HG02938 (cell line): ENCODE results near the gene ID3.
"Not testable (repeated sequence)": the region's sequence is repeated elsewhere in the genome, so short reads cannot be mapped to it uniquely, and the experiment has no call there.

ENCODE experiments used
- ATAC-seq: cut with Tn5 transposase; IDR thresholded peaks from one replicate; pipeline ENCODE4 v1.9.1; 2021; ENCODE audit warnings: mild to moderate bottlenecking, moderate library complexity; ENCODE audit not compliant: unreplicated experiment

Gene ID3

DNA sequence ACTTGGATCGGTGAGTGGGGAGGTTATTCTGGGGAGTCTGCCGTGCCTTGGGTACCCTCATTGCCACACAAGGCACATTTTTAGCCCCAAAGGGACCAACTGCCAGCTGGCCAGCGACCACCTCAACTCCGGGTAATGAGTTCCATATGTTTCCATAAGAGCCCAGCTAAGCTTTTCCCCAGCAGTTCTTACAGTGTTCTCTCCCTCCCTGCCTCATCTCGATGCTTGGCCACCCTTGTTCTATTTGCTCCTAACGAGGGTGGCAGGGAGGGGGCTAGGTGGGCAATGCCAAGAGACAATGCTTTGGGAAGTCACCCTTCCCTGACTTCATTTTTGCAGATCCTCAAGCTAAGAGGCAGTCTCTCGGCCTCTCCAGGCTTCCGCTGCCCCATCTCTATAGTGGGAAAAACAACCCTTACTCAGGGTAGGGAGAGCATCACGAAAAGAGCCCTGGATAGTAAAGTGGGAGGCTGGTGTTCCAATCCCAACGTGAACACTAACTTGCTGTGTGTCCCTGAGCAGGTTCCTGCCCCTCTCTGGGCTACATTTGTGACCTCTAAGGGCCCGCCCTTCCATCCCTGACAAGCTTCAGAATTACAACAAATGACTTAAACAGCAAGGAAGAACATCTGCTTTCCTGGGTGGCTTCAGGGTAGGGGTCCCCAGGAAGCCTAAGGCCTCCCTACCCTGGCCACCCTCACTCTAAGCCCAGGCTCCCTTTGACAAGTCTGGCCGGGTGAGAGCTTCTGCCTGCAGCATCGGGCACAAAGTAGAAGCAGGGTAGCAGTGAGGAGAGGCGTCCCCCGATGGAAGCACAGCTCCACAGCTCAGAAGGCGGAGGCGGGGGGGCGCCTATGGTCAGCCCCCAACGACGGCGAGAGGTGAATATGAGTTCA lies 5.8 kb downstream of the ID3 start:
- ATAC-seq, result no peak

DNA sequence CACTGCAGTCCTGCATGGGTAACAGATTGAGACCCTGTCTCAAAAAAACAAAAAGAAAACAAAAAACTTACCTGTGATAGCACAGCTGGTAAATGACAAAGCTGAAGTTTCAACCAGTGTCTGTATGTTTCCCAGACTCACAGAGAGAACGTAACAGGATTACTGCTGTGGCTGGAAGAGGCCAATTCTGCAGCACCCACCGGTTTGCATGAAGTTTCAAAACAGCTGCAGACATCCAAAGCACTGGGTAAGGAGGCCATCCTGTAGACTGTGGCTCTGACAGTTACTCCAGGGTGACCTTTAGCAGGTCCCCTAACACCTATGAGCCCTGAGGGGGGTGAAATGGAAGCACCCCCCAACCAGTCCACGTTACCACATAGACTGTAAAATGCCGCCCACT lies 7.5 kb downstream of the ID3 start:
- no peak for ATAC-seq

DNA sequence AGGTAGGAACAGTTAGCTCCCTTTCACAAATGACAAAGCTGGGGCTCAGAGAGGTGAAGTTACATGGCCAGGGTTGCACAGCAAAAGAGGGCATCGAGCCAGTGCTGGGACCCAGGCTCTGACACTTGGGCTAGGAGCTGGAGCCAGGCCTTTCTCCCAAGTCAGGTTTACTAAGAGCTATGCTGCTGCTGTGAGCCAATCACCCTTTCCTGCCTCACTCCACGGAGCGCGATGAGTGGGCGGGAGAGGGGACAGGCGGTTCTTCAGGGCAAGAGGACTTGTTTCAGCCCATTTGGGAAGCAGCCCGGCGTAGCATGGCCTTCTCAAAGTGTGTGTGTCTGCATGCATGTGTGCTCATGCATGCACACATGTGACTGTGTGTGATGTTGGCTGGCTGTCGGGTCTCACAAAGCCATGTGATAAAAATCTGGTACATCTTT lies 10.6 kb downstream of the ID3 start:
- no peak for ATAC-seq

DNA sequence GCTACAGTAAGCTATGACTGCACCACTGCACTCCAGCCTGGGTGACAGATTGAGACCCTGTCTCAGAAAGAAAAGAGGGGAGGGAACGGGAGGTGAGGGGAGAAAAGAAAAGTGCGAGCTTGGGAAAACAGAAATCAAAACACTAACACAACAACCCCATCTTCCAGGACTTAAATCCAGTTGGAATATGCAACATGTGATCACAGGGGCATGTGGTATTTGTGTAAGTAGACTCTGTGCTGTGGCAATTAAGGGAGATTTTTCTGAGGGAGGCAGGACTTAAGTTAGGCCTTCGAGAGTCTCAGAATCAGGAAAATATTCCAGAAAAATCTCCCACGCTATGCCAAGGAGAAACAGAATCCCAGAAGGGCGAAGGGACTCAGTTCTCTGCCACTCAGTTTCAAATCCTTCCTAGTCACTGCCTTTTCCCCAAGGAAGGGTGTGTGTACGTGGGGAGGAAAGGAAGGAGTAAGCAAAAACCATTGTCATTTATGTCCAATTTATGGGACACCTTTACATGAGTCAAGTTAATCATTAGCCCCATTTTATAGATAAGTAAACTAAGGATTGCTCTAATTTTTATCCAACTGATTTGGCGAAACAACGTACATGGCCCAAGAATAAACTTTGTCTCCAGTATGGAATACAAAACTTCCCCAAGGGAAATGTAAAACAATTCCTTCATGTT lies 12.3 kb downstream of the ID3 start:
- no peak for ATAC-seq

DNA sequence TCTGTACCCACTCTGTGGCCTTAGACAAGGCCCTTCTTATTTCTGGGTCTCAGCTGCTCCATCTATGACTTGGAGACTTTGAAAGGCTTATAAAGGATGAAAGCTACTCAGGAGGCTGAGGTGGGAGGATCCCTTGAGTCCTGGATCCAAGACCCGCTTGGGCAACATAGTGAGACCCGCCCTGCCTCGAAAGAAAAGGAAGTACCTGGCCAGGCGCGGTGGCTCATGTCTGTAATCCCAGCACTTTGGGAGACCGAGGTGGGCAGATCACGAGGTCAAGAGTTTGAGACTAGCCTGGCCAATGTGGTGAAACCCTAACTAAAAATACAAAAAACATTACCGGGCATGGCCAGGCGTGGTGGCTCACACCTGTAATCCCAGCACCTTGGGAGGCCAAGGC lies 13.4 kb downstream of the ID3 start:
- ATAC-seq, result no peak

DNA sequence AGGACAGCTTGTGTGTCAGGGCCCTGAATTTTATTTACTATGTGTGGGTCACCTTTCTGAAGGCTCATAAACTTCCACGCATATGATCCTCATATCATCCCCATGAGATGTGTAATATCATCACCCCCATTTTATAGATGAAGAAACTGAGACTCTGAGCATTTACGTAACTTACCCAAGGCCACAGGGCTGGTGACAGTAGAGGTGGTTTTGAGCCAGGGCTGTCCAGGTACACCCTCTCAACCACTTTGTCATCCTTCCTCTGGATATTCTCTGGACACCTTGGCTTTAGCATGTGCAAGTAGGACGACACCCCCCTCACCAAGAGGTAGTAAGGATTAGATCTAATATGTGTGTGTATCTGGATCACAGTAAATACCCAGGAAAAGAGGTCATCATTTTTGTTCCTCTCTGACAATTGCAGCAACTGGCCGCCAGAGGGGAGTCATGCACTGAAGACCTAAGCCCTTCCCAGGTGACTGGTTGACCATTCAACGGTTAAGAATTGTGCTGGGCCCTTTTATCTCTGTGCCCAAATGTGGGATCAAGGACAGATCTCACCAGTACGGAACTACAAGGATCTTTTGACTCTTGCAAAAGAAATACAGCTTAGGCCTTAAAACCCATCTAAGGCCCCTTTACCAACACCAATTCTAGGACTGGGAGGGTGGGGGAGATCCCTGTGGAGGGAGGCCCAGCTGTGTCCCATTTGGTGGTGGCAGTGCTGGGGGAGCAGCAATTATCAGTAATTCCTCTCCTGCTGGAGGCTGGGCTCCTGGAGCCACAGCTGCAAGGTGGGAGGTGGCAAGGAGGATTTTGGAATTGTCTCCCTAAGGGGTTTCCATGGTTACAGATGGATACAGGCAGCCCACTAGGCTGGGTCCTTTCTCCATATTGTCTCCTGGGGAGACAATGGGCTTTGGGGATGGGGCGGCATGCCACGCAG lies 14.6 kb downstream of the ID3 start:
- no peak for ATAC-seq

DNA sequence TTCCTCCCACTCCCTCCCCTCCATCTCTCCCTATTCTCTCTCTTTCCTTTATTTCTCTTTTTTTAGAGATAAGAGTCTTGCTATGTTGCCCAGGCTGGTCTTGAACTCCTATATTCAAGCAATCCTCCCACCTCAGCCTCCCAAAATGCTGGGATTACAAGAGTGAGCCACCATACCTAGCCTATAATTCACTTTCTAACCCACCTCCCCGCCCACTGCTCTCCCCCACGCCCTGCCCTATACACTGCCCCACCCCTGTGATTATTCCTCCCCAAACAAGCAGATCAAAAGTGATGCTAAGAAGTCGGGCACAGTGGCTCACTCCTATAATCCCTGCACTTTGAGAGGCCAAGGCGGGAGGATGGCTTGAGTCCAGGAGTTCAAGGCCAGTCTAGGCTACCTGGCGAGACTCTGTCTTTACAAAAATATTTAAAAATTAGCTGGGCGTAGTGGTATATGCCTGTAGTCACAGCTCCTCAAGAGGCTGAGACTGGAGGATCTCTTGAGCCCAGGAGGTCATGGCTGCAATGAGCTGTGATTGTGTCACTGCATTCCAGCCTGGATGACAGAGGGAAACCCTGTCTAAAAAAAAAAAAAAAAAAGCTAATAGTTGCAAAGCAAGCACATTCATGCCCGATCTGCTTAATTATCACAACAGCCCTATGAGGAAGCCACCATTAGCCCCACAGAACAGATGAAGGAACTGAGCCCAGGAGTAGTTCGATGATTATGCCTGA lies 15.4 kb downstream of the ID3 start:
- no peak for ATAC-seq

DNA sequence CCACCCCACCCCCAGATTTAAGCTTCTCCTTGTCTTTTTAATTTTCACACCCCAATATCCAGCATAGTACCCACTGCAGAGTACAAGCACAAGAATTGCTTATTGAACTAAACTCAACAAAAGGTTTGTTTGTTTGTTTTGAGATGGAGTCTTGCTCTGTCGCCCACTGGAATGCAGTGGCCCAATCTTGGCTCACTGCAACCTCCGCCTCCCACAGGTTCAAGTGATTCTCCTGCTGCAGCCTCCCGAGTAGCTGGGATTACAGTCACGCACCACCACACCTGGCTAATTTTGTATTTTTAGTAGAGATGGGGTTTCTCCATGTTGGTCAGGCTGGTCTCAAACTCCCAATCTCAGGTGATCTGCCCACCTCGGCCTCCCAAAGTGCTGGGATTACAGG lies 16.4 kb downstream of the ID3 start:
- ATAC-seq, result not testable (repeated sequence)

DNA sequence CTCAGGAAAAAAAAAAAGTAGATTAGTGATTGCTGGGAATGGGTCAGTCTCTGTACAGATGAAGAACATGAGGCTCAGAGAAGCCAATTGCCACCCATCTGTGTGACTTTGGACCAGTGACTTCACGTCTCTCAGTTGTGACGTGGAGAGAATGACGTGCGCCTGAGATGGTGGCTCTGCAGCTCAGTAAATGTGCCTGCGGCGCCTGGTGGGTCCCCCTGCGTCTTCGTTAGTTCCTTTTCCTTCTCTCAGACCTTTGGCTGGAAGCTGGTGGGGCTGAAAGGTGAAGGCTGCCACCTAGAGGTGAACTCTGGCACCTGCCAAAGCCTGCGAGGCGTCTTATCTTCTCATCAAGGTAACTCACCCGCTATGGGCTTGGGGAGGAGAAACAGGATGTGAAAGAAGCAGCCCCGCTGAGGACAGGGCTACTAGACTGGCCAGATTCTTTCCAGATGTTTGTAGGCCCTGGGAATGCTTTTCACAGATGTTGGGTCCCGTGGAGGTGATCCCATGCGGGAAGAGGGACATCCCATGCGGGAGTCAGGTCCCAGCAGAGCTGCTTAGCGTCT lies 19.5 kb downstream of the ID3 start:
- peak; percentile 74 for ATAC-seq

DNA sequence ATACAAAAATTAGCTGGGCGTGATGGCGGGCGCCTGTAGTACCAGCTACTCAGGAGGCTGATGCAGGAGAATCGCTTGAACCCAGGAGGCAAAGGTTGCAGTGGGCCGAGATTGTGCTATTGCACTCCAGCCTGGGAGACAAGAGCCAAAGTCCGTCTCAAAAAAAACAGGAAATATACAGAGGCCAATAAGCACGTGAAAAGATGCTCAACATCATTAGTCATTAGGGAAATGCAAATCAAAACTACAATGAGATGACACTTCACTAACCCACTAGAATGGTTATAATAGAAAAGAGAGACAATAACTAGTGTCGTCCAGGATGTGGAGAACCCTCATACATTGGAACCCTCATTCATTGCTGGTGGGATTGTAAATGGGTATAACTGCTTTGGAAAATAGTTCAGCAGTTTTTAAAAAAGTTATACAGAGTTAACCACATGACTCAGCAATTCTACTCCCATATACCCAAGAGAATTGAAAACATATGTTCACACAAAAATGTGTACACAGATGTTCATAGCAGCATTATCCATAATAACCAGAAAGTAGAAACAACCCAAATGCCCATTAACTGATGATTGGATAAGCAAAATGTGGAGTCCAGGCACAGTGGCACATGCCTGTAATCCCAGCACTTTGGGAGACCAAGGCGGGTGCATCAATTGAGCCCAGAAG lies 21.9 kb downstream of the ID3 start:
- ATAC-seq, result no peak

DNA sequence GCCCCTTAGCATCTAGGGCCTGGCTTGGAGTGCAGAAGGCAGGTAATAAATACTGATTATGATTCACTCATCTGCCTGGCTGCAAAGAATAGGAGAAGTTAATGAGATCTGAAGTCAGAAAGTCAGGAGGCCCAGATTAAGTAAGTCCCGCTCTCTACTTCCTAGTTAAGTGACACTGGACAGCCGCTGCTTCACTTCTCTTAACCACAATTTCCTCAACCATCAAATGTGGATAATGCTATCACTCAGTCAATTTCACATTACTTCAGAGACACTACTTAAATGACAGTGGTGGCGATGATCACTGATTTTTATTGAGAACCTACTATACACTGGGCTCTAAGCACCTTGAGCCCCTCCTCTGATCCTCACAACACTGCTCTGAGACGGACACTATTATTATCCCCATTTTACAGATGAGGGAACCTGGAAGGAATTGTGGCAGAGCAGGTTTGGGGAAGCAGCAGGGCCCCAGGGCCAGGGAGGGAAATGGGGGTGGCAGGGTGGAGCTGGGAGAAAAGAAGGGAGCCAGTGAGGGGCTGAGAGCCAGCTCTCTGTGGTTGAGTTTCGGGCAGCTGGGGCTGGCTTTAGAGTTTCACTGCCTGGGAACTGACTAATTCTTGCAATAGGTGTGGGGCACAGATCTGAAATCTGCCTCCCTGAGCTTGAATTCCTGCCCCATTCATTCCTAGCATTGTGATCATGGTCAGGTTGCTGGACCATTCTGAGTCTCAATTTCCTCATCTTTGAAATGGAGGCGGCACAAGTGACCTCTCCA lies 25.9 kb downstream of the ID3 start:
- ATAC-seq, result no peak

DNA sequence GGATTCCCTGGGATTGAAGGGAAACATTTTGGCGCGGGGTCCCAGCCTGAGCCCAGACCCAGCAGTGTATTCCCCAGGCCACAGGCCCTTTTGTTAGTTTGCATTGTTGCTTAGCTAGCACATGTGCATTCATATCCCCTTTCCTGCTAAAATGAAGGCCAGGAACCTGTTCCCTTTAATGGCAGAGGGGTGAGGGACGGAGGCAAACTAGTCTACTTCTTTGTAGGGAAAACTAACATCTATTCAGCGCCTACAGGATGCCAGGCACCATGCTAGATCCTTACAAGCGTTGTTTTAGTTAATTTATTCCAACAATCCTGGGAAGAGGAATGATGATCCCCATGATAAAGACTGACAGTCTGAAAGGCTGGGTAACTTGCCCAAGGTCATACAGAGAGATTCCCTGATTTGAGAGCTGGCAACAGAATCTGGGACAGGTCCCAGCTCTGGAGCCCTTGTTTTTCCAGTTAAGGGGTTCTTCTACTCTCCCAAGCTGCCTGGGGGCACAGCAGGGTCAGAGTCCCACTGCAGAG lies 27.7 kb downstream of the ID3 start:
- no peak for ATAC-seq

DNA sequence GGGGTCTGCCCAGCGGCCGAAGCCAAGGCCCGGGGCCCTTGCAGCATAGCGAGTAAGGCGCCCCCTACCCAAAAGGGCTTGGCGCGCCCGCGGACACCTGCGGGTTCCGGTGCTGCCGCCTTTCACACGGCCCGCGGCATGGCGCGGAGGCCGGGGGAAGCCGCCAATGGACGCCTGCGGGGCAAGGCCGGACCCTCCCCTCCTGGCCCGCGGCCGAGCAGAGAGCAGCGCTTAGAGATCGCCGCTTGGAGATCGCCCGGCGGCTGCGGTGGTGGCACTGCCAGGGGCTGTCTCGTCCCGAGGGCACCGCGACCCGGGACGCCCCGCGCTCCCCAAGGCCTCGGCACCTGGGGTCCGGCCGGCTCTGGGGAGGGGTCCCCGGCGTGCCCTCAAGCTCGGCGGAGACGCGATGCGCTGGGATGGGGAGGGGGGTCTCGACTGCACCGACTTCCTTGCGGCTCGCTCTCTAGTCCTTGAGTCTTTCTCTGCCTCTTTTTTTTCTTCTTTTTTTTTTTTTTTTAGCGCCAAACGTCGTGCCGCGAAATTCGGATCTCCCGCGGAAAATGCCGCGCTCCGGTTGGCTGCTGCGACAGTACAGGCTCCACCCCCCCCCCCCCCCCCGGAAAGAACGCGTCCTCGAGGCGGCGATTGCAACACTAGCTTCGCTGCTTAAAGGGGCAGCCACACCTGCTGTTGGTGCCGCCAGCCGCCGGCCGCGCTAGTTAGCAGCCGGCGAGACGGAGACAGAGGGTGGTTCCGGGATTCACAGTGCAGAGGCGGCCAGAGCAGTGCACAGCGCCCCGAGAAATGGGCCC lies 28.3 kb downstream of the ID3 start, which contains the start of gene E2F2:
TSS of gene E2F2 (minus strand) at position 487 of the 815 bp plus-strand sequence. CDS start at position 47, 440 bp downstream.
- ATAC-seq, result no peak

DNA sequence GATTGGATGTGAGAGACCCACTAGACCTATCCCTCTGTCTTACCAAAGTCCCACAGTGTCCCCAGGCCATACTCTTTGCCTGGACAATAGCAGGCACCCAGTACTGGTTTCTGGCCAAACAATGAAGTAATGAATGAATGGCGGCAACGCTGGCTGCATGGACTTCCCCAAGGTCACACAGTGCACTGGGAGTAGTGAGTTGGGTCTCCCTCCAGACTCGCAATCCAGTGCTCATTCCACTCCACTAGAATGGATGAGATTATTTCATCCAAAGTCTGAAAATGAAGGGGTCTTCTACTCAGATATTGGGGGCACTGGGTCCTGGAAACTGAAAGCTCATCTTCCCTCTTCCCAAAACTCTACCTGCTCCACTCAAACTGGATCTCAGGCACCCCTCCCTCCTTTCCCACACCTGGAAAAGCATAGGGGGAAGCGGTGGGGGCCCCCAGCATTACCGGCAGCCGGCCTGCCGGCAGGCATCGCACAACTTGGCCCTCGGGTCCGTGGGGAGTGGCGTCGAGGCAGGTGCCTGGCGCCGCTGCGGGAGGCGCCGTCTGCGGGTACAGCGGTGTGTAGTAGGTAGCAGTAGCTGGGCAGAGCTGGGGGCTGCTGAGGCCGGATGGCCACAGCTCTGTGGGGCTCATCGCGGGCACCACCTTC lies 29.1 kb downstream of the ID3 start:
- ATAC-seq, result no peak

DNA sequence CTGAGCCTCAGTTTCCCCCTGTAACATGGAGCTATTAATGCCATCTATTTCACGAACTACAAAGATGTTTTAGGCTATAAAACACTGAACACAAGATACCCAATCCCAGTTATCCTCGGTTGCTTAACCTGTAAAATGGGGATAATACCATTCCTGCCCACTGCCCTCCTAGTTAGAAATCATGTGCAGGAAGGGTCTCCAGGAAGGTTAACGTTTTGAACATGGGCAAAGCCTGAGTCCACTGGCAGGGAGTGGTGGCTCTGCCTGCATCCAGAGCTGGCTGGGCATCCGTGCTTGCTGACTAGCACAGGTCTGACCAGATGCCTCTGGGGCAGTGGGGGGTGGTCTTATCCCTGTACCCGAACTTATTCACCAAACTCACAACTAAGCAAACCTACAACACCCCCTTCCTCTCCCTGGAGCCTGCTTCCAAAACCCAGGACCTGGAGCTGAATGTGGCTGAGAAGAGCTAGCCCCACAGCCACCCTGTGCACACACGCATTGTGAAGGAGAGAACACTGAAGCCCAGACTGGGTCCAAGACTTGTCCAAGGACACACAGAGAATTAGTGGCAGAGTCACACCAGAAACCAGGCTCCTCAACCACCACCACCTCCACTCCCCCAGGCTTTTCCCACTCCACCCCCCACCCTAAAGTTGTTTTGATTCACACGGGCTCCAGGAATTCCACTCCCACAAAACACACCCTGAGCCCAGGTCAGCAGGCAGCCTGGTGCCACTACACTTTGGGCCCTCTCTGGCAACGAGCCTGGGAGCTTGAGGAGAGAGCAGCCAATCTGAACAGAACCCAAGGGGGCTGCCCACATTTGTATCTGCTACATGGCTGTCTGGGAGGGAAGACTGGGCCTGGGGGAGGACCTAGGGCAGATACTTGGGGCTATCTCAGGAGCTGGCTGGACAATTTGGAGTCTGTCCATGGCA lies 29.9 kb downstream of the ID3 start:
- no peak for ATAC-seq
